ENCODE results near the gene ITSN1.

- TF ChIP-seq CTCF (IDR thresholded peaks at IDR 0.05 in 4 of 5, conservative IDR thresholded peaks at IDR 0.05 in 1 of 5) (no peak), POLR2A (IDR thresholded peaks at IDR 0.05) (no peak)
These were observed 256.9 kb downstream of the ITSN1 start for GRCh38 chr21:33899199-33899598.

Data from gastrocnemius medialis (tissue), 4 donors.